SU-DHL-6 (cell line): ENCODE measurements around the gene PPHLN1.

Experiments used
- H2AFZ ChIP-seq: fragments of 200-600 bp; sonication (generic); 2 replicates; pipeline ENCODE4 v1.6.1; 2014; ENCODE audit warnings: low read depth, mild to moderate bottlenecking, moderate library complexity, mixed read lengths, antibody characterized with exemption, low read length; ENCODE audit not compliant: severe bottlenecking
- H3F3A ChIP-seq: fragments of 200-600 bp; shearing (Covaris generic); 2 replicates; pipeline ENCODE4 v1.6.0; 2016; ENCODE audit warnings: antibody characterized with exemption, mild to moderate bottlenecking; ENCODE audit not compliant: insufficient read depth
- H3K27ac ChIP-seq: fragments of 200-600 bp; sonication (generic); 2 replicates; pipeline ENCODE4 v1.5.1; 2016; ENCODE audit warnings: low read depth, mild to moderate bottlenecking, low read length, moderate library complexity, mixed read lengths
- H3K27me3 ChIP-seq: fragments of 200-600 bp; sonication (generic), shearing (Covaris generic); 2 replicates; pipeline ENCODE4 v1.6.0; 2014; ENCODE audit warnings: mild to moderate bottlenecking, low read length
- H3K36me3 ChIP-seq: fragments of 200-600 bp; sonication (generic); 2 replicates; pipeline ENCODE4 v1.6.1; 2014; ENCODE audit warnings: mild to moderate bottlenecking, low read length, mixed read lengths
- H3K4me2 ChIP-seq: fragments of 300-600, 200-600 bp; shearing (Covaris generic), sonication (generic); 2 replicates; pipeline ENCODE4 v1.6.0; 2014; ENCODE audit warnings: low read length, low read depth, mild to moderate bottlenecking; ENCODE audit not compliant: poor library complexity, severe bottlenecking
- H3K4me3 ChIP-seq: fragments of 200-600 bp; sonication (generic); 2 replicates; pipeline ENCODE4 v1.5.1; 2014; ENCODE audit warnings: antibody characterized with exemption, low read length, mild to moderate bottlenecking, mixed read lengths; ENCODE audit not compliant: insufficient read depth, poor library complexity, severe bottlenecking
- H3K79me2 ChIP-seq: fragments of 200-600 bp; sonication (generic); 2 replicates; pipeline ENCODE4 v1.6.1; 2014; ENCODE audit warnings: mild to moderate bottlenecking, low read length, moderate library complexity; ENCODE audit not compliant: insufficient read depth
- H3K9ac ChIP-seq: fragments of 200-600 bp; sonication (generic); 2 replicates; pipeline ENCODE4 v1.7.0; 2014; ENCODE audit warnings: mild to moderate bottlenecking, low read length
- H3K9me2 ChIP-seq: fragments of 200-600 bp; sonication (generic); replicated peaks from 2 replicates; pipeline ENCODE4 v1.6.1; 2014; ENCODE audit warnings: low read length; ENCODE audit not compliant: insufficient read depth
- H3K9me3 ChIP-seq: fragments of 200-600 bp; sonication (generic); 2 replicates; pipeline ENCODE4 v1.6.1; 2014; ENCODE audit warnings: low read length, mixed read lengths; ENCODE audit not compliant: insufficient read depth
- H4K20me1 ChIP-seq: fragments of 200-600 bp; sonication (generic); 2 replicates; pipeline ENCODE4 v1.6.1; 2014; ENCODE audit warnings: low read depth, mild to moderate bottlenecking, antibody characterized with exemption, low read length, moderate library complexity, mixed read lengths
- EZH2phosphoT487 ChIP-seq: fragments of 200-600 bp; sonication (generic), shearing (Covaris generic); conservative IDR thresholded peaks from 2 replicates; pipeline ENCODE4 v1.6.1; 2018; ENCODE audit warnings: mild to moderate bottlenecking, antibody characterized with exemption, low read length, moderate library complexity, mixed read lengths
- TF ChIP-seq, protein P1 (sequence below): fragments of 200-600 bp; sonication (generic); IDR thresholded peaks from one replicate; pipeline ENCODE4 v1.5.1; 2017; ENCODE audit warnings: antibody characterized with exemption, mild to moderate bottlenecking, low read length, moderate library complexity; ENCODE audit not compliant: insufficient read depth, poor library complexity, severe bottlenecking

The PPHLN1 gene

DNA sequence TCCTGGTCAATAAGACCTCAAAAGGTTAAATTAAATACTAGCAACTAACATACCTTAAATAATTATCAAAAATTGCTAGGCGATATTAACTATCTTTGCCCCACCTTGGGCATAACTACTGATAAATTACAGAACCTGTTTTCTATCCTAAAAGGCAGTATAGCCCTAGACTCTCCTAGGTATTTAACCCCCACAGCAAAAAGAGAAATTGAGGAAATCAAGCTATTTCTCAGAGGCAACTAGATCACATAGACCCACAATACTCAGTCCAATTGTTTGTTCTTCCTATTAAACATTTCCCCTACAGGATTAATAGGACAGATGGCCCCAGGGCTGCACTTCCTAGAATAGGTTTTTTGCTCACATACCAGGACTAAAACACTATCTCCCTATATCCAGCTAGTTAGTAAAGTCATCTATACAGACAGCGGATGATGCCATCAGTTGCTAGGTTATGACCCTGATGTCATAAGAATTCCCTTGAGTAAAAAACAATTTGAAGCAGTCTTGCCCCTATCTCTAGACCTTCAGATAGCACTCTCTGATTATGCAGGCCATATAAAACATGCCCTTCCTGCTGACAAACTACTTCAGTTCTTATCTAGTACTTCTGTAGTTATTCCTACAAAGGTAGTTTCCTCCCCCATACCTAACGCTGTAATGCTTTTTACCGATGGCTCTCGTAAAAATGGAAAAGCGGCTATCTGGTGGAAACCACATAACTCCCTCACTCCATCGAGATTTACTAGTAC, 118.4 kb downstream of the PPHLN1 start:
- no peaks in the 10 kb centered on the region for H3K9me2 ChIP-seq
- H3K27ac ChIP-seq, result no peak overlapping the region
- H3K27me3 ChIP-seq, result no peaks in the 10 kb centered on the region
- H3K9ac ChIP-seq, result no peak overlapping the region
- no peaks in the 10 kb centered on the region for H4K20me1 ChIP-seq
- H3K36me3 ChIP-seq, result peaks cover 7% of the 10 kb centered on the region
- peaks cover 17% of the 10 kb centered on the region; the same call in 1 of the 2 replicates for H3F3A ChIP-seq
- no peak overlapping the region for H2AFZ ChIP-seq
- H3K4me3 ChIP-seq, result no peak overlapping the region
- no peaks in the 10 kb centered on the region for H3K9me3 ChIP-seq
- no peaks in the 10 kb centered on the region for H3K79me2 ChIP-seq
- H3K4me2 ChIP-seq, result no peak overlapping the region
- TF ChIP-seq, protein P1, sequence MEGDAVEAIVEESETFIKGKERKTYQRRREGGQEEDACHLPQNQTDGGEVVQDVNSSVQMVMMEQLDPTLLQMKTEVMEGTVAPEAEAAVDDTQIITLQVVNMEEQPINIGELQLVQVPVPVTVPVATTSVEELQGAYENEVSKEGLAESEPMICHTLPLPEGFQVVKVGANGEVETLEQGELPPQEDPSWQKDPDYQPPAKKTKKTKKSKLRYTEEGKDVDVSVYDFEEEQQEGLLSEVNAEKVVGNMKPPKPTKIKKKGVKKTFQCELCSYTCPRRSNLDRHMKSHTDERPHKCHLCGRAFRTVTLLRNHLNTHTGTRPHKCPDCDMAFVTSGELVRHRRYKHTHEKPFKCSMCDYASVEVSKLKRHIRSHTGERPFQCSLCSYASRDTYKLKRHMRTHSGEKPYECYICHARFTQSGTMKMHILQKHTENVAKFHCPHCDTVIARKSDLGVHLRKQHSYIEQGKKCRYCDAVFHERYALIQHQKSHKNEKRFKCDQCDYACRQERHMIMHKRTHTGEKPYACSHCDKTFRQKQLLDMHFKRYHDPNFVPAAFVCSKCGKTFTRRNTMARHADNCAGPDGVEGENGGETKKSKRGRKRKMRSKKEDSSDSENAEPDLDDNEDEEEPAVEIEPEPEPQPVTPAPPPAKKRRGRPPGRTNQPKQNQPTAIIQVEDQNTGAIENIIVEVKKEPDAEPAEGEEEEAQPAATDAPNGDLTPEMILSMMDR, result no peak
- TF ChIP-seq EZH2phosphoT487, result no peak

DNA sequence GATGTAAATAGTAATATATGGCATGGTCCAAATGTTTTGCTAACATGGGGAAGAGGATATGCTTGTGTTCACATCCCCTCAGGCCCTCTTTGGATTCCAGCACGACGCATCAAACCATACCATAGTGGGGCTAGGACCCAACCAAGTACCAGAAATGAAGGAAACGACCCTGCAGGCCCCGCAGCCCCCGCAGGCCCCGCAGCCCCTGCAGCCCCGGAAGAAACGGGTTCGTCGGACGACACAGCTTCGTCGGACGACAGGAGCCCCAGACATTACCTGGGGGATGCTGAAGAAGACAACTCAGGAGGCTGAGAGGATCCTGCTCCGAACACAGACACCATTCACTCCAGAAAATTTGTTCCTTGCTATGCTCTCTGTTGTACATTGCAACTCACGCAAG, 119.9 kb downstream of the PPHLN1 start:
- H3K27ac ChIP-seq, result peak overlapping the region; percentile 87
- no peaks in the 10 kb centered on the region for H3K9me2 ChIP-seq
- no peaks in the 10 kb centered on the region for H3K9me3 ChIP-seq
- no peak overlapping the region for H3K4me2 ChIP-seq
- no peak overlapping the region for H3K4me3 ChIP-seq
- no peaks in the 10 kb centered on the region for H4K20me1 ChIP-seq
- no peak for TF ChIP-seq EZH2phosphoT487
- TF ChIP-seq, protein P1, result no peak
- H3K27me3 ChIP-seq, result no peaks in the 10 kb centered on the region
- no peak overlapping the region for H2AFZ ChIP-seq
- H3K9ac ChIP-seq, result no peak overlapping the region
- peaks cover 7% of the 10 kb centered on the region for H3K36me3 ChIP-seq
- no peaks in the 10 kb centered on the region for H3K79me2 ChIP-seq
- H3F3A ChIP-seq, result peaks cover 17% of the 10 kb centered on the region; the same call in 1 of the 2 replicates

DNA sequence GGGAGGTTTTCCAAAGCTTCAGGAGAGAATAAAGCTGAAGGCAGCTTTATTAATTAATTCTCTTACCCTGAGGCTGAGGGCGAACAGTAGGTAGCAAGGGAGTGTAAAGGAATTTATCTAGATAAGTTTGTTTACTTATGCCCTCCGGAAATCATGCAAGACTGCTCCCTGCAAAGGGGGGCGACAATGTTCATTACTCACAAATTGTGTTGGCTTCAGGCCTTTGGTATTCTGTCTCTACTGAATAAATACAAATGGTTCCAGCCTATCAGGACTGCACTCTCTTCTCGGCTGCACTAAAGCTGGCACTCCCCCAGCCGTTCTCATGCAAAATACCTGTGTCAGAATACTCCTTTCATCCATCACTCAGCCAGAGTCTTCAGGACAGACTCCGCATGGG, 120.8 kb downstream of the PPHLN1 start:
- Histone ChIP-seq H3K79me2 (no peaks in the 10 kb centered on the region), H3K36me3 (peaks cover 7% of the 10 kb centered on the region), H2AFZ (no peak overlapping the region), H3K27ac (peak overlapping the region; percentile 87), H4K20me1 (no peaks in the 10 kb centered on the region), H3K4me3 (no peak overlapping the region), H3K9me2 (no peaks in the 10 kb centered on the region), H3K9me3 (no peaks in the 10 kb centered on the region), H3K4me2 (peak overlapping the region; percentile 61), H3K9ac (no peak overlapping the region), H3K27me3 (no peaks in the 10 kb centered on the region), H3F3A (peaks cover 17% of the 10 kb centered on the region; the same call in 1 of the 2 replicates)
- TF ChIP-seq EZH2phosphoT487, result no peak
- TF ChIP-seq, protein P1, result no peak
